Amygdala (tissue), 56 donors: Measurements from ENCODE around the gene NFILZ.

Experiments
- DNase-seq, 56 donors: peaks; one replicate each; lab custom pipeline; 2025; lab: John Stamatoyannopoulos, UW

The NFILZ gene

DNA sequence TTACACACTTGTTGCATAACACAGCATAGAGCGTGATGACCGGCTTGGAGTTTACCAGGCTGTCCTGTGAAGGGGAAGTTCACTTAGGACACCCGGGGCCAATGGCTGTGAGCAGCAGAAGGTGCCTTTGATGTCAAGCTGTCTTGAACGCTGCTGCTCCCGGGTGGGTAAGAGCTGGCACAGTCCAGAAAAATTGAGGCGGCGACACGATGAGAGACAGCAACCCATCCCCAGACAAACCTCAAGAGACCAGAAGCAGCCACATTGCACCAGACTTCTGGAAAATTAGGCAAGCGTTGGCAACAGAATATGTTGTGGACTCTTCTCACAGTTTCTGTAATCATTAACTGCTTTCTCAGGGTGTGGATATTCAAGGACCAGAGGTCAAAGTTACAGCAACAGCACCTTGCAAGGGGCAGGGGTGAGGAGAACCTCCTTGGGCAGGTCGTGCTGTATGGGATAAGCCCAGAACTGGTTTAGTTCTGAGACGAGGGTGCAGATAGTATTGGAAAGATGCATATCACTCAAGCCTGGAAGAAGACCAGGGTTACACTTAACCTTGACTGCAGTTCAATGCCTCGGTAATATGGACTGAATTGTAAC is 10.1 kb downstream of the NFILZ start:
- DNase-seq: peak in 4 of 56 donors; percentile 4 to 20 (median 11)

GRCh38 chr19:8641221-8641907 is 10.9 kb downstream of the NFILZ start:
- no peak for DNase-seq

DNA sequence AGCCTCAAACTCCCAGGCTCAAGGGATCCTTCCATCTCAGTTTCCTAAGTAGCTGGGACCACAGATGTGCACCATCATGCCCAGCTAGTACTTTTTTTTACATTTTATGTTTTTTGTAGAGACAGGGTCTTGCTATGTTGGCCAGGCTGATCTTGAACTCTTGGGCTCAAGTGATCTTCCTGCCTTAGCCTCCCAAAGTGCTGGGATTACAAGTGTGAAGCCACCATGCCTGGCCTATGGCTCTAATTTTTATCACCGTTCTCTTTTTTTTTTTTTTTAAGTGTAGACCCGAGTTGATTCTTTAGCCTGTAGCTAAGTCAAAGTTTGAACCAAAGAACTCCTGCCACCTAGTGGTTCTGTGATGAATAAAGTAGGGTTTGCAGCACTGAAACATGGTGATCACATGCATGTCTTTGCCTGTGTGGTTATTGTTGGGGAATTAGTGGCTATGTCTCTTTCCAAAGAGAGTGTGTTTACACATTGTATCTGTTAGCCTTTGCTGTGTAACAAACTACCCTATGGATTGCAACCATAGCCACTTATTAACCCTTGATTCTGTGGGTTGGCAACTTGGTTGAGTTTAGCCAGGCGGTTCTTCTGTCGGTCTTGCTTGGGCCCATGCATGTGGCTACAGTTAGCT is 11.6 kb downstream of the NFILZ start:
- DNase-seq: no peak

GRCh38 chr19:8642561-8642960 is 12.1 kb downstream of the NFILZ start:
- no peak for DNase-seq

DNA sequence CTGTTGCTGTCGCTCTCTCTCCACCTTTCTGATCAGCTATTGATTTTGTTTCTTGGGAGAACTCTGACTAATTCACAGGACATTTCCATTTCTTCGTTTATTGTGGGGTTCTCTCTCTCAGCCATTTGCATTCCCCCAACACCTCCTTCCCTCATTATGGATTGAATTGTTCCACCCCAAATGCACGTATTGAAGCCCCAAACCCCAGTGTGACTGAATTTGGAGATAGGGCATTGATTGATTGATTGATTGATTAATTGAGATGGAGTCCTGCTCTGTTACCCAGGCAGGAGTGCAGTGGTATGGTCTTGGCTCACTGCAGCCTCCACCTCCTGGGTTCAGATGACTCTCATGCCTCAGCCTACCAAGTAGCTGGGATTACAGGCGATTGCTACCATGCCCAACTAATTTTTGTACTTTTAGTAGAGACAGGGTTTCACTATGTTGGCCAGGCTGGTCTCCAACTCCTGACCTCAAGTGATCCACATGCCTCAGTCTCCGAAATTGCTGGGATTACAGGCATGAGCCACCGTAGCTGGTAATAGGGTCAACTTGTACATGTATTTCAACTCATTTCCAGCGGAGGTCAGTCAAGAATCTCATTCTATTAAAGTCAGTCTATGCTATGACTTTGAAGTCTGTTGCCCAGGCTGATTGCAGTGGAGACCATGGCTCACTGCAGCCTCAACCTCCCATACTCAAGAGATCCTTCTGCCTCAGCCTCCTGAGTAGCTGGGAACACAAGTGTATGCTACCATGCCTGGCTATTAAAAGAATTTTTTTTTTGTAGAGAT is 13.6 kb downstream of the NFILZ start:
- no peak for DNase-seq

- DNase-seq: no peak
Measured at GRCh38 chr19:8648240-8648639, 17.8 kb downstream of the NFILZ start.

- DNase-seq: peak in 21 of 56 donors; percentile 2 to 48 (median 11)
Measured at GRCh38 chr19:8654591-8655339, 24.3 kb downstream of the NFILZ start.

DNA sequence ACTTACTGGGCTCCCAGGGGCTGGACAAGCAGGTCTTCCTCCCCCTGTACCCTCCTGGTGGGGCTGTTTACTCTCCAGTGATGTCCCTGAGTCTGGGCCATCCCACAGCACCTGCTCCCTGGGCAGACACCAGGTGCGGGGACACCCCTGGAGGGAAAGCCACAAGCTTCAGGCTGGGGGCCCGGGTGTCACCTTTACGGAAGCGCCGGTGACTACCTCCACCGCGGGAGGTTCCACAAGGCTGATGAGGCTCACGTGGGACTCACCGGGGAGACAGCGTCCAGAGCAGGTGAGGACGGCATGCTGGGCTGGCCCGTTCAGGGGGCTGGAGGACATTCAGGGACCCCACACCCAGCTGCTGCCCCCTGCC is 24.9 kb downstream of the NFILZ start:
- no peak for DNase-seq

DNA sequence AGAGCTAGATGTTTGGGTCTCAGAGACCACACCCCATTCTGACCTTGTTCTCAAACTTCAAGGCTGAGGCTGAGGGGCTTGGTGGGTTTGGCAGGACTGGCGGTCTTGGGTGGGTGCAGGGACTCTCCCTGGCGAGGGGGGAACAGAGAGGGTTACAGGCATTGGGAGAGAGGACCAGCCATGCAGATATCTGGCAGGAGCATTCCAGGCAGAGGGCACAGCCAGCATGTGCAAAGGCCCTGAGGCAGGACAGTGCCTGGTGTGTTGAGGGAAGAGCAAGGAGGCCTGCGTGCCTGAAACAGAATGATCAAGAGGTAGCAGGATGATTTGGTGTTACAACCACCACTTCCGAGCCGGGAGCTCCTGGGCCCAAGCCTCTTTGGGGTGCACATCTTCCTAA is 27.4 kb downstream of the NFILZ start:
- no peak for DNase-seq

GRCh38 chr19:8659905-8660304 is 29.5 kb downstream of the NFILZ start:
- no peak for DNase-seq

- no peak for DNase-seq
Measured at GRCh38 chr19:8662263-8662662, 31.8 kb downstream of the NFILZ start.

GRCh38 chr19:8663920-8664670 is 33.7 kb downstream of the NFILZ start:
- DNase-seq: peak in 1 of 56 donors; percentile 7

- no peak for DNase-seq
Measured at GRCh38 chr19:8664671-8665057, 34.2 kb downstream of the NFILZ start.

- DNase-seq: no peak
Measured at GRCh38 chr19:8665468-8666213, 35.2 kb downstream of the NFILZ start.

DNA sequence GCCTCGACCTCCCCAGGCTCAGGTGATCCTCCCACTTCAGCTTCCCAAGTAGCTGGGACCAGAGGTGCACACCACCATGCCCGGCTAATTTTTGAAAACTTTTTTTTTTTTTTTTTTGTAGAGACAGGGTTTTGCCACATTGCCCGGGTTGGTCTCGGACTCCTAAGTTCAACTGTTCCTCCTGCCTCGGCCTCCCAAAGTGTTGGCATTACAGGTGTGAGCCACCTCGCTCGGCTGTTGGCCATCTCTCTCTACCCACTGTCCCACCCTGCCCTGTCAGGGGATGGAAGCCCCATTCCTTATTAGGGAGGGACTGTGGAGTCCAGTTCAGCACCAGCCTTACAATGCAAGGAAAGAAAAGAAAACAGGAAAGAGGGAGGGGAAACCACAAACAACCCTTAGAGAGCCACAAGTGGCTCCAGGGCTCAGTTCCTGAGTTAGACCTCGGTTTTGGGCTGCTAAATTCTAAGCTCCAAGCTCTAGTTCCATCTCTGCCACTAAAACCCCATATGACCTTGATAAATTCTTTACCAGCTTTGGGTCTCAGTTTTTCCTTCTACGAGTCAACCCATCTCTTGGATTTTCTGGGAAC is 36.5 kb downstream of the NFILZ start:
- no peak for DNase-seq

DNA sequence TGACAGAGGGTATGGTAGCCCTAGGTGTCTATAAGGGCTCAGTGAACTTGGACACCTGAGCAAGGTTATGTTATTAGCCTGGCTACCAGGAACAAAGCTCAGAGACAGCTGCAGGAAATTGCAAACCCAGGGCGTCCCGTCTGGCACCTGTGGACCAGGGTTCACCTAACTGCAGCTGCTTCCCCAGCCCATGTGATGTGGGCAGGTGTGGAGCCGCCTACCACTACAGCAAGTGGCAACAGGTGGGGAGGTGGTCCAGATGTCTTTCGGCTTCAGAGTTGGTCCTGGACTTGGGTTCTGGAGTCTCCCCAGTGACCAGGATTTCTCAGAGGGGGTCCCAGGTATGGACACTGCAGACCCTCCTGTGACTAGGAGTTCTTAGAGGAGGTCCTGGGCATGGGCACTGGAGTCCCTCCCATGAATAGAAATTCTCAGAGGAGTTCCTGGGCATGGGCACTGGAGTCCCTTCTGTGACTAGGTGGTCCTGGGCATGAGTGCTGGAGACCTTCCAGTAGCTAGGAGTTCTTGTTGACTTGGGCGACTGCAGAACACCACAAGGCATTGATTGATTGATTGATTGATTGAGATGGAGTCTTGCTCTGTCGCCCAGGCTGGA is 43.0 kb downstream of the NFILZ start:
- DNase-seq: no peak

- no peak for DNase-seq
Measured at GRCh38 chr19:8675066-8675465, 44.6 kb downstream of the NFILZ start.

DNA sequence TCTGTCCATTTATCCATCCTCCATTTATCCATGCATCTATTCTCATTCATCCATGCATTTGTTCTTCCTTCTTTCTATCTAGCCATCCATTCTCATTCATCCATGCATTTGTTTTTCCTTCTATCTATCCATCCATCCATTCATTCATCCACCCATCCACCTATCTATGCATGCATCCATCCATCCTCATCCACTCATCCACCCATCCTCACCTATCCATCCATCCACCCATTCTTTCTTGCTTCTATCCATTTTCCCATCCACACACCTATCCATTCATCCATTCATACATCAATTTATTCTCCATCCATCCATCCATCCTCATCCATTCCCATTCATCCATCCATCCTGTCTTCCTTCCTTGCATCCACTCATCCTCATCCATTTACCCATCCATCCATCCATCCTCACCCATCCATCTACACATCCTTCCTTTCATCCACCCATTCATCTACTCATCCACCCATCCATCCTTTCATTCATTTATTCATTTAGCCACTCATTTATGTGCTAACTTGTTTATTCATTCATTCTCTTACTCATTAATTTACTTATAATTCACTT is 47.9 kb downstream of the NFILZ start:
- no peak for DNase-seq
